ENCODE data around the gene PPP6R2.

PPP6R2 gene

GRCh38 chr22:50481440-50482106 is 138.4 kb downstream of the PPP6R2 start, which contains the start of gene ADM2:
Gene ADM2 (plus strand): TSS chr22:50481543. CDS start chr22:50481848, 305 bp downstream.
- DNase-seq (ENCODE audit: extremely low read depth in 1 of 2, low read depth in 1 of 2) = peak in 1 of 2 donors; percentile 45

- DNase-seq (ENCODE audit: extremely low read depth in 1 of 2, low read depth in 1 of 2) = no peak
Measured at GRCh38 chr22:50482107-50483074, 139.3 kb downstream of the PPP6R2 start.

- no peak for DNase-seq (ENCODE audit: extremely low read depth in 1 of 2, low read depth in 1 of 2)
Measured at GRCh38 chr22:50483106-50483505, 140.0 kb downstream of the PPP6R2 start.

GRCh38 chr22:50483556-50483955 is 140.4 kb downstream of the PPP6R2 start:
- no peak for DNase-seq (ENCODE audit: extremely low read depth in 1 of 2, low read depth in 1 of 2)

GRCh38 chr22:50483977-50484853 is 141.1 kb downstream of the PPP6R2 start:
- DNase-seq (ENCODE audit: extremely low read depth in 1 of 2, low read depth in 1 of 2) = no peak

- no peak for DNase-seq (ENCODE audit: extremely low read depth in 1 of 2, low read depth in 1 of 2)
Measured at GRCh38 chr22:50485221-50486131, 142.3 kb downstream of the PPP6R2 start.

- DNase-seq (ENCODE audit: extremely low read depth in 1 of 2, low read depth in 1 of 2) = no peak
Measured at GRCh38 chr22:50486561-50487289, 143.6 kb downstream of the PPP6R2 start, which contains the start of gene MIOX. Gene MIOX (plus strand): TSS chr22:50486859. CDS start chr22:50486898, 39 bp downstream.

- no peak for DNase-seq (ENCODE audit: extremely low read depth in 1 of 2, low read depth in 1 of 2)
Measured at GRCh38 chr22:50487290-50488005, 144.3 kb downstream of the PPP6R2 start.

GRCh38 chr22:50488006-50488677 is 145.0 kb downstream of the PPP6R2 start:
- no peak for DNase-seq (ENCODE audit: extremely low read depth in 1 of 2, low read depth in 1 of 2)

- no peak for DNase-seq (ENCODE audit: extremely low read depth in 1 of 2, low read depth in 1 of 2)
Measured at GRCh38 chr22:50488886-50489285, 145.8 kb downstream of the PPP6R2 start.

- DNase-seq (ENCODE audit: extremely low read depth in 1 of 2, low read depth in 1 of 2) = no peak
Measured at GRCh38 chr22:50489363-50490243, 146.5 kb downstream of the PPP6R2 start.

- no peak for DNase-seq (ENCODE audit: extremely low read depth in 1 of 2, low read depth in 1 of 2)
Measured at GRCh38 chr22:50490531-50491308, 147.6 kb downstream of the PPP6R2 start.
